Measurements from ENCODE around the gene TNPO3.

The TNPO3 gene

DNA sequence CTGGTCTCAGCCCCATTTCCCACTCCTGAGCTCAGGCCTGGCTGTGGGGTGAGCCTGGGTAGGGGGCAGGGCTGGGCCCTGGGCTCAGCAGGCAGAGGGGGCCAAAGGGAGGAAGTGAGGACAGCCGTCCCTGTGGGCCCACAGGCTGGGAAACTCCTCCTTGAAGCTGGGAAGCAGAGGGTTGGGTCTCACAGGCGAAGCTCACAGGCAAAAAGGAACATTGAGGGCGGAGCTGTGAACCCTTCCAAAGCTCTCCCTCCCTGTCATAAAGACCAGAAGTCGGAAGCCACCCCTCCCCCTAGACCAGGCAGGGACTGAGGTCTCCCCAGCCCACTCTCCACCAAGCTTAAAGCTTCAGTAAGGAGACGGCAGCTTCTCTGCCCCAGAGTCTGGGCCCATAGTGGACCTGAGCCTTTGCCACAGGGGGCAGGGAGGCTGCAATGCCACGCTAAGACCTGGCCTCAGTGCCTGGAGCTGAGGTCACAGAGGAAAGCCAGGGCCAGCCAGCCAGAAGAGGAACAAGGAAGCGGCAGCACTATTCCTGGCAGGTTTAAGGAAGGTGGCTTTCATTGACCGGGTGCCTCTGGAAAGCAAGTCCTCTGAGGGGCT is 143.4 kb downstream of the TNPO3 start:
- FAIRE-seq = no peak
- DNase-seq (ENCODE audit: low spot score) = no peak

- no peak for DNase-seq (ENCODE audit: low spot score)
- FAIRE-seq = no peak
Measured at GRCh38 chr7:128910569-128910945, 144.4 kb downstream of the TNPO3 start, which contains the start of gene KCP. TSS of gene KCP (minus strand) at chr7:128910709. CDS start at chr7:128910676, 33 bp downstream.

GRCh38 chr7:128909625-128910568 is 145.0 kb downstream of the TNPO3 start:
- DNase-seq (ENCODE audit: low spot score) (no peak), FAIRE-seq (no peak)

DNA sequence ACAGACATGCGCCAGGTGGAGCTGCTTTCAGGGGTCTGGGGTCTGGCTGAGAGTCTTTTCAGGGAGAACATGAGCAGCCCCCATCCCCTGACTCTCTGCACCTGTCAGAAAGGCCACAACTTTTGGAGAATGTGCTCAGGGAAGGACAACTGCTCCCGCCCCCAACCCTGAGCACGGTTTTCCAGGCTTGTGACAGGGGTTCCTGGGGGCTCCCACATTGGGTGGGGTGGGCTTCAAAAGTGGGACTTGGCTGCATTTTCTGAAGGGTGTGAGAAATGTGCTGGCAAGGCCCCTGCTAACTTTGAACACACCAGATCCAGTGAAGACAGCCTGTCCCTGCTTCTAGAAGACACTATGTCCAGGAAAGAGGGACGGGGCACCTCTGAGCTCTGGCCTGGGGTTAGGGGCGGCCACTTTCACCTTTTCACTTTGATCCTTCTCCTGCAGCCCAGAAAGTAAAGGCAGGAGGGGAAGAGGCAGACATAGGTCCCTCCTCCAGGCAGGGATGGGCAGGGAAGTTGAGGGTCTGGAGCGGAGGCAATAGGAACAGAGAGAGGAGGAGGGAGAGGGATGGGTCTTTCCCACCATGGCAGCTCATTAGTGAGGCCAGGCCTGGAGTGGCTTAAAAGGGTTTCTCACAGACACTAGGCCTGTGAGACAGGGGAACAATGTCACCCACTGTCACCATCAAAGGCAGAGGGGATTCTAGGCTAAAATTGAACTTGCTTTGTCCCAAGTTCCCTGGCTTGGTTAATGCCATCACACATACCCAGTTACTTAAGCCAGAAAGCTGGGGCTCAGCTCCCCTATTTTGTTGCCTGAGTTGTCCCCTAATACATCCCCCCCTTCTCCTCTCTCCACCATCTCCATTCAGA is 145.9 kb downstream of the TNPO3 start:
- FAIRE-seq (no peak), DNase-seq (ENCODE audit: low spot score) (no peak)

- no peak for FAIRE-seq
- no peak for DNase-seq (ENCODE audit: low spot score)
Measured at GRCh38 chr7:128906766-128907559, 147.9 kb downstream of the TNPO3 start.

- FAIRE-seq = no peak
- no peak for DNase-seq (ENCODE audit: low spot score)
Measured at GRCh38 chr7:128906001-128906765, 148.7 kb downstream of the TNPO3 start.

GRCh38 chr7:128904381-128905197 is 150.3 kb downstream of the TNPO3 start:
- DNase-seq (ENCODE audit: low spot score) (peak; percentile 25), FAIRE-seq (no peak)
